ENCODE results near the gene PCBP3. TPM values are rescaled to one million over a fixed set of nuclear protein-coding genes. Genes with fewer than 3 reads are reported as not detected.

PCBP3 gene
- total RNA-seq, 1 donor from 2014 or later, result not detected

DNA sequence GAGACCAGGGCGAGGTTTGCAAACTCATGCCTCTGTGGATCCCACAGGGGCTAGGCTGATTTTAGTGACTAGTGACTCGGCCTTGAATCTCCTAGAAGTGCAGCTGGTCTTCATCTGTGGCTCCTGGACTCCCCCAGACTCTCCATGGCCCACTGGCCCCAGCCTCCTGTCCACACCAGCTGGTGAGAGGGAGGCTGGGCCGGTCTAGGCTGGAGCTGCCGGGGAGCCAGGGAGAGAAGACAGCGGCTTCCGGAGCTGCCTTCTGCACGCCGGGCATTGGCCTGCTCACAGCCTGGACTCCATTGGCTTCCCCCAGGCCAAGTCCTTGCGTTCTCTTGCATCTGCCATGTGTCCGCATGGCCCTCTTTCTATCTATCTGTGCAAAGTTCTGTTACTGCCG lies 285.9 kb downstream of the PCBP3 start:
- H3K36me3 Mint-ChIP-seq (ENCODE audit: low read depth), result no peaks in the 10 kb centered on the region
- intact Hi-C loops (cut with micrococcal nuclease), result no loop called here

GRCh38 chr21:45930231-45930760 lies 286.8 kb downstream of the PCBP3 start:
- Mint-ChIP-seq H3K36me3 (ENCODE audit: low read depth) (no peaks in the 10 kb centered on the region), H3K4me1 (no peaks in the 10 kb centered on the region), H3K9me3 (no peaks in the 10 kb centered on the region), H3K4me3 (no peak overlapping the region), H3K27me3 (peaks cover 3% of the 10 kb centered on the region), H3K27ac (no peak overlapping the region)
- intact Hi-C loops (cut with micrococcal nuclease), result no loop called here
- DNase-seq (no peak), ATAC-seq (ENCODE audit: low read depth) (no peak)
- TF ChIP-seq, protein P1, sequence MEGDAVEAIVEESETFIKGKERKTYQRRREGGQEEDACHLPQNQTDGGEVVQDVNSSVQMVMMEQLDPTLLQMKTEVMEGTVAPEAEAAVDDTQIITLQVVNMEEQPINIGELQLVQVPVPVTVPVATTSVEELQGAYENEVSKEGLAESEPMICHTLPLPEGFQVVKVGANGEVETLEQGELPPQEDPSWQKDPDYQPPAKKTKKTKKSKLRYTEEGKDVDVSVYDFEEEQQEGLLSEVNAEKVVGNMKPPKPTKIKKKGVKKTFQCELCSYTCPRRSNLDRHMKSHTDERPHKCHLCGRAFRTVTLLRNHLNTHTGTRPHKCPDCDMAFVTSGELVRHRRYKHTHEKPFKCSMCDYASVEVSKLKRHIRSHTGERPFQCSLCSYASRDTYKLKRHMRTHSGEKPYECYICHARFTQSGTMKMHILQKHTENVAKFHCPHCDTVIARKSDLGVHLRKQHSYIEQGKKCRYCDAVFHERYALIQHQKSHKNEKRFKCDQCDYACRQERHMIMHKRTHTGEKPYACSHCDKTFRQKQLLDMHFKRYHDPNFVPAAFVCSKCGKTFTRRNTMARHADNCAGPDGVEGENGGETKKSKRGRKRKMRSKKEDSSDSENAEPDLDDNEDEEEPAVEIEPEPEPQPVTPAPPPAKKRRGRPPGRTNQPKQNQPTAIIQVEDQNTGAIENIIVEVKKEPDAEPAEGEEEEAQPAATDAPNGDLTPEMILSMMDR (IDR thresholded peaks at IDR 0.05), result no peak
- ChIA-PET CTCF (no interaction called here), POLR2A (no interaction called here)

More for the DNA sequence above, 285.9 kb downstream of the PCBP3 start:
- peaks cover 3% of the 10 kb centered on the region for H3K27me3 Mint-ChIP-seq
- no peaks in the 10 kb centered on the region for H3K9me3 Mint-ChIP-seq
- ChIA-PET POLR2A (no interaction called here), CTCF (no interaction called here)
- no peak overlapping the region for H3K27ac Mint-ChIP-seq
- H3K4me1 Mint-ChIP-seq, result no peaks in the 10 kb centered on the region
- ATAC-seq (ENCODE audit: low read depth), result no peak
- TF ChIP-seq, protein P1 (IDR thresholded peaks at IDR 0.05), result no peak
- no peak overlapping the region for H3K4me3 Mint-ChIP-seq
- no peak for DNase-seq

DNA sequence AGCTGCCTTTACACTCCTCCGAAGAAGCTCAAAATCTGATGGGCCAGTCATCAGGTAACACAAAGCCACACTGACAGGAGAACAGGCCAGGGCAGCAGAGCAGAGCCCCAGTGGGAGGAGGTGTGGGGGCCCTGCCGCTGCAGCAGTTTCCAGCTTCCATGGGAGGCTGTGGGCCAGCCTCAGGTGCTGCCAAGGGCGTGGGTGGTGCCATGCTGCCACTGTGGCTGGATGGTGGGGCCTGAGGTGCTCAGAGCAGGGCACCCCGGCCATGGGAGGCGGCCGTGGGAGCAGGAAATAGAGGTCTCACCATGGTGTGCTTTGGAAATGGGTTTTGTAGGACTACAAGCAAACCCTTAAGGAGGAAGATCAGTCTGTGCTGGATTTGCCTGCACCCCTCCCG lies 287.3 kb downstream of the PCBP3 start:
- intact Hi-C loops (cut with micrococcal nuclease), result no loop called here
- no peak overlapping the region for H3K27ac Mint-ChIP-seq
- H3K36me3 Mint-ChIP-seq (ENCODE audit: low read depth), result no peaks in the 10 kb centered on the region
- no peak overlapping the region for H3K4me3 Mint-ChIP-seq
- ATAC-seq (ENCODE audit: low read depth) (no peak), DNase-seq (no peak)
- H3K9me3 Mint-ChIP-seq, result no peaks in the 10 kb centered on the region
- H3K4me1 Mint-ChIP-seq, result no peaks in the 10 kb centered on the region
- TF ChIP-seq, protein P1 (IDR thresholded peaks at IDR 0.05), result no peak
- POLR2A ChIA-PET, result no interaction called here
- peaks cover 3% of the 10 kb centered on the region for H3K27me3 Mint-ChIP-seq
- CTCF ChIA-PET, result no interaction called here

DNA sequence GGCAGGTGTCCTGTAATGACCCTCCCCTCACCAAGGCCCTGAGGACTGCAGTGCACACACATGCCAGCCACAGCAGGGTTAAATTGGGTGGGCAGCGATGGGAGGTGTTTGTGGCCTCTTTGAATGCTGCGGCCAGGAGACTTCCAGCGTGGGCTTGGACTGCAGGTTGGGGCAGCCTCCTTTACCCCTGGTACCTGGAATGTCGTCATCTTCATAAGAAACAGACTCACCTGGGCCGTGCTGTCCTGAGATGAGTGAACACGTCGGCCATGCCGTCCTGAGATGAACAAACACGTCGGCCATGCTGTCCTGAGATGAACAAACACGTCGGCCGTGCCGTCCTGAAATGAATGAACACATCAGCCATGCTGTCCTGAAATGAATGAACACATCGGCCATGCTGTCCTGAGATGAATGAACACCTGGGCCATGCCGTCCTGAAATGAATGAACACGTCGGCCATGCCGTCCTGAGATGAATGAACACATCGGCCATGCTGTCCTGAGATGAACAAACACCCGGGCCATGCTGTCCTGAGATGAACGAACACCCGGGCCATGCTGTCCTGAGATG lies 288.0 kb downstream of the PCBP3 start:
- ATAC-seq (ENCODE audit: low read depth), result no peak
- no peaks in the 10 kb centered on the region for H3K9me3 Mint-ChIP-seq
- TF ChIP-seq, protein P1 (IDR thresholded peaks at IDR 0.05), result no peak
- ChIA-PET CTCF (no interaction called here), POLR2A (no interaction called here)
- H3K27me3 Mint-ChIP-seq, result peaks cover 3% of the 10 kb centered on the region
- no peaks in the 10 kb centered on the region for H3K4me1 Mint-ChIP-seq
- no peak for DNase-seq
- H3K36me3 Mint-ChIP-seq (ENCODE audit: low read depth), result no peaks in the 10 kb centered on the region
- H3K4me3 Mint-ChIP-seq, result no peak overlapping the region
- no peak overlapping the region for H3K27ac Mint-ChIP-seq
- intact Hi-C loops (cut with micrococcal nuclease), result no loop called here

DNA sequence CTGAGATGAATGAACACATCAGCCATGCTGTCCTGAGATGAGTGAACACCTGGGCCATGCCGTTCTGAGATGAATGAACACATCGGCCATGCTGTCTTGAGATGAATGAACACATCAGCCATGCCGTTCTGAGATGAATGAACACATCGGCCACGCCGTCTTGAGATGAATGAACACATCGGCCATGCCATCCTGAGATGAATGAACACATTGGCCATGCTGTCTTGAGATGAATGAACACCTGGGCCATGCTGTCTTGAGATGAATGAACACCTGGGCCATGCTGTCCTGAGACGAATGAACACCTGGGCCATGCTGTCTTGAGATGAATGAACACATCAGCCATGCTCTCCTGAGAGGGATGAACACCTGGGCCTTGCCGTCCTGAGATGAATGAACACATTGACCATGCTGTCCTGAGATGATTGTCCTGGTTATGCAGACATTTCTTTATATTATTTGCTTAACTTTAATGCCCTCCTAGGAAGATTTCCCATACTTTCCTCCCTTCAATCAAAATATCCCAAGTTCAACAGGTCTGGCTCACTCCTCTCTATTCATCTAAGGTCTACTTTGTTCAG lies 289.5 kb downstream of the PCBP3 start:
- POLR2A ChIA-PET, result no interaction called here
- Mint-ChIP-seq H3K4me1 (no peaks in the 10 kb centered on the region), H3K4me3 (no peak overlapping the region), H3K27me3 (peaks cover 3% of the 10 kb centered on the region), H3K27ac (no peak overlapping the region), H3K9me3 (no peaks in the 10 kb centered on the region), H3K36me3 (ENCODE audit: low read depth) (no peaks in the 10 kb centered on the region)
- TF ChIP-seq, protein P1 (IDR thresholded peaks at IDR 0.05), result no peak
- ATAC-seq (ENCODE audit: low read depth) (no peak), DNase-seq (no peak)
- intact Hi-C loops (cut with micrococcal nuclease), result no loop called here
- CTCF ChIA-PET, result no interaction called here
